GM21786 (cell line): ENCODE data around the gene SEC24B.

Experiments used
- ATAC-seq: cut with Tn5 transposase; IDR thresholded peaks from one replicate; pipeline ENCODE4 v1.9.1; 2021; ENCODE audit not compliant: unreplicated experiment

The SEC24B gene

DNA sequence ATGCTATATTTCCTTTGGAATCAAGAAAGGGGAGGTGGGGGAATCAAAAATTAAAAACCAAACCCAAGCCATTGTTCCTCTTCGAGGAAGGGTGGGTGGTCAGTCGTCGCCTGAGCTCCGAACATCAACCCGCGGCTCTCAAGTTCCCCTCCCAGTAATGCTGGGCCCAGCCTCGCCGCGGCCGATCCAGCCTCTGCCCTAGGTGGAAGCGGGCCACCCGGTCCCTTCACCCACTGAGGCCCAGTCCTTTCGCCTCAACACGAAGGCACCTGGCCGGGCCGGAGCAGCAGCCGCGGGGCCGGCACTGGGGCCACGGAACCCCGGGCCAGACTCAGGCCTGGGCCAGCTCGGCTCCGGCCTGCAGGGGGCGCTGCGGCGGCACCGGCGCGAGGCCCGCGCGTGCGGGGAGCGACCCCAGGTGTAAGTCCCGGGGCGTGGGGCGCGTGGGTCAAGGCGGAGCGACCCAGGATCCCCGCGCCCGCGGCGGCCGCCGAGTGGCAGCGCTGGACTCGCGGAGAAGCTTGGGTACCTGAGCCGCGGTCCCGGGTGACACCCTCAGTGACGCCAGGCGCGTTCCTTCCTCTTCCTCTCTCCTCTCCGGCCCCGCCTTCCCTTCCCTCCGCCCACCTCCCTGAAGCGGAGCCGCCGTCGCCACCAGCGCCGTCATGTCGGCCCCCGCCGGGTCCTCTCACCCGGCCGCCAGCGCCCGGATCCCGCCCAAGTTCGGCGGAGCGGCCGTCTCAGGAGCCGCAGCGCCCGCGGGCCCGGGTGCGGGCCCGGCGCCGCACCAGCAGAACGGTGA lies at the start of gene SEC24B:
SEC24B (plus strand) TSS at position 611 of the 802 bp plus-strand sequence; CDS start at position 666, 55 bp downstream.
- peak; percentile 88 for ATAC-seq

DNA sequence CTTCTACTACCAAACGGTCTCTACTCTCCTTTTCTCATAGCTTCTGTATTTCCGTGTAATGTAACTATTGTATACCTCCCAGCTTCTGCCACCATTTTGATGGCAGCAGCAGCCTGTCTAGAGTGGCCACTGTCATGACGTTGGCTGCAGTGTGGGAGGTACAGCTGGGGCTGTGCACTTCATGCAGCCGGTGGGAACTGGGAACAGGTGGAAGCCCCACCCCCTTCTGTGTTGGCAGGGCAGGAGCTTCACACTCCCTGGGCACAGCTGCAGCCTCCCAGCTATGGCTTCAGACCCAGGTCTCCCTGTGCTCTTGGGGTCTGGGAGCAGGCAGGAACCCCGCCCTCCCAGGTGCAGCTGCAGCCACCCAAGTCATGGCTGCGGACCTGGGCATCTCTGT lies 49.8 kb upstream of the SEC24B start:
- no peak for ATAC-seq

DNA sequence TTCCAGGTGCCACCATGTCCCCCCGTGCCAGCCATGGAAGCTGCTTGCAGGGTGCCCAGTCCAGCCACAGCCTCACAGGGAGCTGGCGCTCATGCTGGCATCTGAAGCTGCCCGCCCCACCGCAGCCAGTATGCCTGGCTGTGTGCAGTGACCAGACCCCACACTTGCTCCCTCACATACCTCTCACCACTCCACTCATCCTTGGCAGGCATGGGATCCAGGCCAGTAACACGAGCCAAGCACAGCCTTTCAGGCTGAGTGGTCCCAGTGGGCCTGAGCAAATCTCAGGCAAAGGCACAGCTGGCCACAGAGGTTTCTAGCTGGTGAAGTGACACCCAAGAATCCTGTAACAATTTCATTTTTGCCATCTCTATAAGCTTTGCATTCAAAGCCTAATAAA lies 48.4 kb upstream of the SEC24B start:
- no peak for ATAC-seq

DNA sequence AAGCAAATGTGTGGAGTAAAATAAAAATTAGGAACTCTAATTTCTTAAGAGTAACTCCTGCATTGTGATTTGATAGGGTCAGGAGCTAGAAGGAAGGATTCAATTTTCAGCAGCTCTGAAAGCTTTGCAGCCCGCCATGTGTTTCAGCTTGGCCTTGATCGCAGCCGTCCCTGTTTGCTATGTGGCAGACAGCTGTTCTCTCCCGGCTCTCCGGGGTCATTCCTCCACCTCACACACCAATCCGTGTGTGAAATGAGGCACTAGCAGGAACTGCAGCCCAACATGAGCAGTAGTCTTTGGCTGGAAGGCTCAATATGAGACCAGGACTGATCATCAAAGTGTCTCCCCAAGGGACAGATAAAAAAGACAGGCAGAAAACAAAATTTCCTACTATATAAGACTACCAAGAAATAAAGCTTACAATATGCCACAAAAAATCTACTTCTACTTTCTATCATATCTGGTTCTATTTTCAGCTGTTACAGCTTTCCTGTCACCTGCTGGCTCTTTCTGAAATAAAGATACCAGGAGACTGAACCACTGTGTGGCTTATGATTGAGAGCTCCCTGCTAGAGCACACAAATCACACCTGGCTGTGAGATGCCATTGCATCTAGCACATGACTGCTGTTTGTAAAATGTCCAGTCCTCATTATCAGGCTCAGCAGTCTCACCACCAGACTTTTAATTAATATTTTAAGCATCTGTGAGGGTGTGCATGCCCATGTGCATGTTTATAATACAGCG lies 44.1 kb upstream of the SEC24B start:
- peak; percentile 72 for ATAC-seq

DNA sequence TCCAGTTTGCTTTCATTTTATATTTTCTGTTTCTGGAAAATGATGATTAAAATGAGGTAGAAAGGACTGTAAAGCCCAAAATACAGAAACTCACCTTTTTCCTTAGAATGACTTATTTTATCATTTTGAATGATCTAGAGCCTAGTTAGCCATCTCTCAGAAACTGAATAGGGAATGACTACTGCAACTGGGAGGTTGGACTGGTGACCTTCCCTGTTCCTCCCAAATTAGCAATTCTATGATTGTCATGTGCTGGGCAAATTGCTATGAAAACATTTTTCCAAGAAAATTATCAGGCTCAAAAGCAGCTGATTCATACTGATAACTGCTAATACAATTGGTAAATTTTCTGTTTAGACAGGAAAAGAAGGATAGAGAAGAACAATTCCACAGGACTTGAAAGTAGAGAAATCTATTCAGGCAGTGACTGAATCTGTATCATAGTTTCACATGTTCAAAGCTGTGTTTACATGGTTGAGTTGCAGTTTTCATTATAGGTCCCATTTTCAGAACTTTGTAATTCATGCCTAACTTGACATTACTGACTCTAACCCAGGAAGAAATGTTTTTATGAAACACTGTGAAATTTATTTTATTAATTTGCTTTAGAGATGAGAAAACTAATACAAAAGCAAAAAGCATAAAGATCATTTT lies 43.4 kb upstream of the SEC24B start:
- peak; percentile 46 for ATAC-seq

DNA sequence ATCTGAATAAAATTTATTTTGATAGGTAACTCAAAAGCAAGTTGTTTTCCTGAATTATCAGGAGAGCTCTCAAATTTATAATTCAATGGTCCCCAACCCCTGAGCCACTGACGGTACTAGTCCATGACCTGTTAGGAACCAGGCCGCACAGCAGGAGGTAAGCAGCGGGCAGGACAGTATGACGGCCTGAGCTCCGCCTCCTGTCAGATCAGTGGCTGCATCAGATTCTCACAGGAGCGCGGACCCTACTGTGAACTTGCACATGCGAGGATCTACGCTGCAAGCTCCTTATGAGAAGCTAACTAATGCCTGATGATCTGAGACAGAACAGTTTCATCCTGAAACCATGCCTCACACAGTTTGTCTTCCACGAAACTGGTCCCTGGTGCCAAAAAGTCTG lies 37.9 kb upstream of the SEC24B start:
- no peak for ATAC-seq

DNA sequence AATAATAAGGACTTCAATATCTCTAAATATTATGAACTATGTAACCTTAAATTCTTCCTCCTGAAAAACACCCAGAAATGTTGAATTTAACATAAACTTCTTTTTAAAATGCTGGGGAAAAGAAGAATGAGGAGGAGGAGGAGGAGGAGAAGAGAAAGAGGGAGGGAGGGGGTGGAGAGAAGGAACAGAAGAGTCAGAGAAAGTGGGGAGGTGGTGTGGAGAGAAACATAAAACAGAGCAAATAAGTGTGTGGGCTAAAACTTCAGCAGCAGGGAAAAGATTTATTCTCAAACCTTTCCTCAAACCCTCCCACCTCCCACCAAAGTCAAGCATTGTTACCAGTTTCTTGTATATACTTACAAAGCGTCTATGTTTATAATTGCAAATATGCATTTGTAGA lies 34.7 kb upstream of the SEC24B start:
- ATAC-seq: no peak

DNA sequence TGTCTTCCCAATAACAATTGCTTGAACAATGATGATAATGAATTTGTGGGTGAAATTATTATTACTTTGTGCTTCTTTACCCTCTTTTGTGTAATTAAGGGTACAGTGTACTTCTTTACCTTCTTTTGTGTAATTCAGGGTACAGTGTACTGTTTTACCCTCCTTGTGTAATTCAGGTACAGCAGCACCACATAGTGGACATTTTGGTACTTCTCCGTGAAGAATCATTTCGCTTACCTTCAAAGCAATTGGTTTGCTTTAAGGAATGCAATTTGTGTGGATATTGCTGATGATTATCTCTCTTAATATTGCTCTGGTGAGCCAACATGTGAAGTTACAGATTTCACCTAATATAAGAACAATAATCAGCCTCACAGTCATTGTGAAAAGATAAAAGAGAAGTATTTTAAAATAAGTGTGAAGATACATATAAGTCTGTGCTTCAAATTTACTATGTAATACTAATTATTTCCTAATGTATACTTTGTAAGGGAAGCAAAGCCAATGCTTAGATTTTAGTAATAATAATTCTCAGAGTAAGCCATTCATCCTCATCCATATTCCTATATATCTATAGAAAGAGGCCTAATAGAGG lies 27.2 kb upstream of the SEC24B start:
- ATAC-seq: peak; percentile 86

DNA sequence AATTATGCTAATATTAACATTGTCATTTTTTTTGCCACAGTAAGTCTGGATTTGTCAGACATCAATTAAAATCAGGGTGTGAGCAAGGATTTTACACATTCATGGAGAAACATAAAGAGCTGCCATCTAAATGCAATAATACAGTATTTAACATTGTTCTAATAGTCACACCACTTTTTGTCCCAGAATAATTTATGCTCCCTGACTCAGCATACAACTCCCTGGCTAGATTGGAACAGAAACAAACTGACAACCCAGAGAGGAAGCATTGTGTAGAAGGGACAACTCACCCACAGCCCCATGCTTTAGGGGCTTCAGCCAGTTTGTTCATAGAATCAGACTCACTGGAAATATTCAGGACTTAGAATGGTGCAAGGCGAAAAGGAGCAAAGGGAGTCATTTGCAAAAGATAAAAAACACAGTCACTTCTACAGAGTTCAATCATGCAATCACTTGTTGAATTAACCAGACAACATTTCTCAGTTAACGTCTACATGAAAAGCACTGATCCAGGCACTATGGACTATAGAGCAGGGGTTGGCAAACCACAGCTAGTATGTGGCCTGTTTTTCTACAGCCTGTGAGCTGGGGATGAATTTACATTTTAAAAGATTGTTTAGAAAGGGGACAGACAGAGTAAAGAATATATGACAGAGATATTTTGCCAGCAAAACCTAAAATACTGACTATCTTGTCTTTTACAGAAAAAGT lies 26.4 kb upstream of the SEC24B start:
- ATAC-seq: no peak

DNA sequence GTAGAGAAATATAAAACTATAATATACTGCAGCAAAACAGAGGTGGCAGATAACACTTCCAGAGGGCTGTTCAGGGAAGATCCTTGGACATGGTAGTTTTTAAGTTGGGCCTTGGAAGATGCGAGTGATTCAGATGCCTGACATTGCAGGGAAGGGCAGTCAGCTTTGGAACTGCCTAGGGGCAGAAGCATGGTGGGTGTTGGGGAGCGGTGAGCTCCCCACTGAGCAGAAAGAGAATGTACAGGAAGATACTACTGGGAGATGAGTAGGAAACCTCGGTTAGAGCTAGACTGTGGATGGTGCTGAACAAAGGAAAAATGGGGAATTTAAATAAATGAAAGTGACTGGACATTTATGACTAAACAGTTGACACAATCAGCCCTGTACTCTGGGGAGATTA lies 24.9 kb upstream of the SEC24B start:
- no peak for ATAC-seq

DNA sequence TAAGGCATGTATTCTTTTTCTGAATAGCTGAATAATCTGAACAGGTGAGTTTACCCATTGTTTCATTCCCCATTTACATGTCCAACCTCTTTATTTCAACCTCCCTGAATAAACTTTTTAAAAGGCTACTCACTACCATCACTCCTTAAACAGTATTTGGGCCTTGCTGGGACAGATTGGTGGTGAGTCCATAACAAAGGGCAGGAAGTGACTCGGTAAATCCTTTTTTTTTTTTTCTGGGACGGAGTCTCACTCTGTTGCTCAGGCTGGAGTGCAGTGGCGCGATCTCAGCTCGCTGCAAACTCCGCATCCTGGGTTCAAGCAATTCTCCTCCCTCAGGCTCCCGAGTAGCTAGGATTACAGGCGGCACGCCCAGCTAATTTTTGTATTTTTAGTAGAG lies 23.4 kb upstream of the SEC24B start:
- no peak for ATAC-seq

DNA sequence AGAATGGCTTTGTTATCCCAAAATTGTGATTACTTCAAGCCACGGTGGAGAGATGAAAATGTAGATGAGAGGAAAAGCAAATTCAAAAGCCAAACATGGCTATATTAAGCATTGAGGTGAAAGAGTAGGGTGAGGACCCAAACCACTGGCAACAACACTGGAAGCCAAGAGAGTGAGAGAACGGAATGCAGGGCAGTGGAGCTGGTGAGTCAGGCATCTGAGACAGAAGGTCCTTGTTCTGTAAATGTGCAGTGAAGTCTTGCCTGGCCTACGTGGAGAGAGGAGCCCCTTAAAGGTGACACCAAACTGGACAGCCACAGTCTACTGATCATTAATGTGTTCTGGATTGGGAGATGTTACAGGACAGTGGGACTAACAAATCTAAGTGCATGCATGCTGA lies 22.8 kb upstream of the SEC24B start:
- ATAC-seq: no peak

DNA sequence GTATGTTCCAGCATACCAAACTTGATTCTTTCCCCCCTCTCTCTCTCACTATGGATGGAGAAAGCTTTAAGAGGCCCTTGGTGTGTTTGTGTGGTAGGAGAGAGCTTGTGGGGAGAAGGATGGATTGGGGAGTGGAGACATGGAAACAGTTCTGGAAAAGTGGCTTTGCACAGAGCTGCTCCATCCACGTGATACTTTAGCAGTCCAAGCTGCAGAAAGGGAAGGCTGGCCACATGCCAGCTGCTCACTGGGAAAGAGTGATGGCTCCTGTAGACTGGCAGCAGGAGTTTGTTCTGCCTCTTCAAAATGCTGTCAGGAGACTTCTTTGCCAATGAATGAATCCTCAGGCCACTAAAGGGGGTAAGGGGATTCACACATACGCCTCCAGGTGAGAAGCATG lies 21.7 kb upstream of the SEC24B start:
- no peak for ATAC-seq

DNA sequence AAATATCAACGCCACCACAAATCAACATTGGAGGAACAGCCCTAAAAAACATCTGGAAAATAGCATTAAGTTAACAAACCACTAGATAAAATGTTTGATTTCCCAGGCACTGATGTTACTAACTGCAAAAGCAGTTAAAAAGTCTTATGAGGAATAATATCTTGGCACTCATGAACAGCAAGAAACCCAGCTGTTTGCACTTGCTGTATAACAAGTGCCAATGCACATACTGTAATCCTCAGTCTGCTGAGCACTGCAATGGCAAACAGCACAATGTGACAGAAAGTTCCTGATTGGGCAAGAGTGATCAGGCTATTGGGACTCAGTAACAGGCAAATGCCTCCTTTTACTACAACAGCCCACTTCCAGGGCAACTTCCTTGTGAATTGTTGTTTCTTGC lies 20.8 kb upstream of the SEC24B start:
- no peak for ATAC-seq

DNA sequence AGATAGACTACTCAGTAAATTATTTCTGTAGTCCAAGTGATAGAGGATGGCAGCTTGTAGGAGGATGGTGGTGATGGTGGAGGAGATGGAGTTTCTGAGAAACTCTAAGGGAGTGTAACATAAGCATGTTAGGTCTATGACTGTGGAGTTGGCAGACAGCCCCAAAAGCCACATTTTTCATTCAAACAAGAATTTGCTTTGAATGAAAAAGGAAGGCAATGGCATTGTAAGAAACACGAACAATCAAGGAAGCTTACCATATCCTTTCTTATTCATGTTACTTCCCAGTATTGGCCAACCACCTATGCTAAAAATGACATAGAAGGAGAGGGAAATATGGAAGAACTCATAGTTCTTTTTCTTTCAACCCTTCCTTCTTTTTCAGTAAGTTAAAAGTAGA lies 18.7 kb upstream of the SEC24B start:
- no peak for ATAC-seq

DNA sequence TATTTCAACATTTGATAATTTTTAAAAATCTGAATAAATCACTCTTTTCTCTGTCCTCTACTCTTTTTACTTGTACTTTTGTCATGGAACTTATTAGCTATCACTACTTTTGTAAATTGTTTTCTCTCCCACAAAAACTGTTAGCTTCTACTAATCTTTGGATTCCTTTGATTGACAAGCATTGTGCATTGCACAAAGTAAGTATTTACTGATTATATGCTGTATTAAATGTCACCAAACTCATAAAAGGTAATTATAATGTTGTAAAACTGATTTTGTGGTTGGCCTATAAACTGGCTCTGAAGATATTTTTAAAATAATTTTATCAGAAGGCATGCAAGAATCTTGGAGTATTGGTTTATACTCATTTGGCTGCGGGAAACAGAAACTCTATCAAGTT lies 15.0 kb upstream of the SEC24B start:
- no peak for ATAC-seq

DNA sequence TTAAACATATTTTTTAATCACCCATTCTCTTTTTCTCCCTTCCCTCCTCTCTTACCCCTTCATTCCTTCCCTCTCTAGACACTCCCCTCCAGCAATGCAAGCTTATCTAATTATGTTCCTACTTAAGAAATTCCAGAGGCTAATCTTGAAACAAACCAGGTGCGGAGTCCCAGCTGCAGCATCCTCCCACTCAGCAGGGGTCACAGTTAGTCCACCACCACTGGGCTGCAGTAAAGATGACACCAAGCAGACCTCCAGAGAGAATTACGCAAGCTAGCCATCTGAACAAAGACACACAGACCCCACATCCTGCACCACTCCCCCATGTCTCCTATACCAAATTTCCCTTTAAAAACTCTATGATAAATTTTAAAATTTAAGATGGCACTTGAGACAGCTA lies 13.9 kb upstream of the SEC24B start:
- no peak for ATAC-seq

DNA sequence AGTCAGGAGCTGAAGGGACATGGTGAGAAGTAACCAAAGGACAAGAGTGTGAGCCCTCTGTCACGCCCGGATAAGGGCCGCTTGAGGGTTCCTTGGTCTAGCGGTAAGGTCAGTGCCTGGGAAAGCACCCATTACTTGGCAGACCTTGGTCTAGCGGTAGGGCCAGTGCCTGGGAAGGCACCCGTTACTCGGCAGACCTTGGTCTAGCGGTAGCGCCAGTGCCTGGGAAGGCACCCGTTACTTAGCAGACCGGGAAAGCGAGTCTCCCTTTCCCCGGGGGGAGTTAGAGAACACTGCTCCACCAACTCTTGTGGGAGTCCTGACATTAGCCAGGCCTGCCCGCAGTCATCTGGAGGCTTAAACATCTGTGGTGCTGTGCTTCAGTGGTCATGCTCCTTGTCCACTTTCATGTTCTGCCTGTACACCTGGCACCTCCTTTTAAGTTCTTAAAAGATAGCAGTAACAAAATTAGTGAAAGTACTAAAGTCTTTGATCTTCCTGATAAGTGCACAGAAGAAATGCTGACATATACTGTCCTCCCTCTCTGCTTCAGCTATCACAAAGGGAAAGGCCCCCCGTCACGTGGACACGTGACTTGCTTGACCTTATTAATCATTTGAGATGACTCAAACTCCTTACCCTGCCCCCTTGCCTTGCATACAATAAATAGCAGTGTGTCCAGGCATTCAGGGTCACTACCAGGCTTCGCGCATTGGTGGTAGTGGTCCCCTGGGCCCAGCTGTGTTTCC lies 9.3 kb upstream of the SEC24B start:
- no peak for ATAC-seq

DNA sequence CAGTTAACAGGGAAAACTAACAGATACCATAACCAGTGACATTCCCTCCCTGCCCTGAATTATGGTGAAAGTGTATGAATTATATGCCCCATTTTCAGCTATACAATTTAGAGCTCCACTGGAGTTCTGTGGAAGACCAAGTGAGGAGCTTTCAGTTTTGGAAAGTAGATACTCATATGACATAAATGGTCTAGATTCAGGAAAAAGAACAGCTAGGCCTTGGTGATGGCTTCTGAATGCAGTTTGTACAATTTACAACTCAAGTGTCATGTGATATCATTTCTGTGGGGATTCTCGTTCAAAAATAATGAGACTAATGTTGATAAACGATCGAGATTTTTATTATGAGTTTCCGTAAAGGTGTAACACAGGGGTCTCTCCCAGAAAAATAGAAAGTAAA lies 8.2 kb upstream of the SEC24B start:
- ATAC-seq: no peak

DNA sequence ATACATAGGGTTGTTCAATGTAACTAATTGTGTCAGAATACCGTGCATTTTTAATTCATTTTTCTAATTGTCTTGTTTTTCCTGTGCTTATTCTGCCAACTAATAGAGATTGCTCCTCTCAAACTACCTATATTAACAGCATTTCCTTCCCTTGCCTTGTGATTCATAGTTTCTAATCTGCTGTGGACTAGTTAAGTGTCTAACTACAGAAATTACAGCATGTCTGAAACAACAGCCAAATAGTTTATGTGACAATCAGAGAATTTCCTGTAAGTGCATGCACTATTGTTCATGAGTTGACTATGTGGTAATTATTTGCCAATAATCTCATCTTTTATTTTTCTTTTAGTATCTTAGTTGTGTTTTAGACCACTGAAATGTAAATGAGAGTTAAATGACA lies 4.1 kb upstream of the SEC24B start:
- ATAC-seq: no peak
